DMS153 treated with DMSO at 0.1 percent for 48 hours (cell line): ENCODE results near the gene ZNF439.
"Not testable (repeated sequence)": the region's sequence is repeated elsewhere in the genome, so short reads cannot be mapped to it uniquely, and the experiment has no call there.

Experiments
- DNase-seq: peaks from one replicate; lab custom pipeline; 2025; ENCODE audit not compliant: unreplicated experiment; lab: John Stamatoyannopoulos, UW

The ZNF439 gene

DNA sequence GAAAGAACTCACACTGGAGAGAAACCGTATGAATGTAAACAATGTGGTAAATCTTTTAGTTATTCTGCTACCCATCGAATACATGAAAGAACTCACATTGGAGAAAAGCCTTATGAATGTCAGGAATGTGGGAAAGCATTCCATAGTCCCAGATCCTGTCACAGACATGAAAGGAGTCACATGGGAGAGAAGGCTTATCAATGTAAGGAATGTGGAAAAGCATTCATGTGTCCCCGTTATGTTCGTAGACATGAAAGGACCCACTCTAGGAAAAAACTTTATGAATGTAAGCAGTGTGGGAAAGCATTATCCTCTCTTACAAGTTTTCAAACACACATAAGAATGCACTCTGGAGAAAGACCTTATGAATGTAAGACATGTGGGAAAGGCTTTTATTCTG, 19.2 kb downstream of the ZNF439 start:
- DNase-seq, result not testable (repeated sequence)

DNA sequence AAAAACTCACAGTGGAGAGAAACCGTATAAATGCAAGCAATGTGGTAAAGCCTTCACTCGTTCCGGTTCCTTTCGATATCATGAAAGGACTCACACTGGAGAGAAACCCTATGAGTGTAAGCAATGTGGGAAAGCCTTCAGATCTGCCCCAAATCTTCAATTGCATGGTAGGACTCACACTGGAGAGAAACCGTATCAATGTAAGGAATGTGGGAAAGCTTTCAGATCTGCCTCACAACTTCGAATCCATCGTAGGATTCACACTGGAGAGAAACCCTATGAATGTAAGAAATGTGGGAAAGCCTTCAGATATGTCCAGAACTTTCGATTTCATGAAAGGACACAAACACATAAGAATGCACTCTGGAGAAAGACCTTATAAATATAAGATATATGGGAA, 19.7 kb downstream of the ZNF439 start:
- no peak for DNase-seq

DNA sequence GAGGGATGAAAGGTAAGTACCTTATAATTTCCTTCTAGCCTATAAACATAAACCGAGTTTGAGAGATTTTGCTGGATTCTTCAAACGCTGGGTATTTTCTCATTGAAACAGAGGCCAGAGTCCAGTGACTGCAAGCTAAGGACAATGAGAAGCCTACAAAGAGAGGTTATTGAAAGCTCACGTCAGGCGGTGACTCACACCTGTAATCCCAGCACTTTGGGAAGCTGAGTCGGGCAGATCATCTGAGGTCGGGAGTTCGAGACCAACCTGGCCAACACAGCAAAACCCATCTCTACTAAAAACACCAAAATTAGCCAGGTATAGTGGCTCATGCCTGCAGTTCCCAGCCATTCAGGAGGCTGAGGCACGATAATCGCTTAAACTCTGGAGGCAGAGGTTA, 24.1 kb downstream of the ZNF439 start:
- DNase-seq, result no peak

DNA sequence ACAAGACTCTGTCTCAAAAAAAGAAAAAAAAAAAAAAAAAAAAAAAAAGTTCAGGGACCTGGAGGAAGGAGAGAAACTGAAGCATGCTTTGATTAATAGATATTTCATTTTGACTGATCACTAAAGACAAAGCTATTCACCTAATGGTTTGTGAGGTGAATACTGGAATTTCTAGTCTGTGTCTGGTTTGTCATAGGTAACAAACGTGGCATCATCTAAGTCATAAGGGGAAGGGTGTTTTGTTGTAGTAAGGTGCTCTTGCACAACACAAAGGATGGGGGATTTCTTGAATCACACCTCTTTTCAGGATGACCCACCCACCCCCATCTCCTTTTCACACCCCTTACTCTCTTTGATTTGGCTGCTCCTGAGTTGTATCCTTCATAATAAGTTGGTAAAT, 25.2 kb downstream of the ZNF439 start:
- no peak for DNase-seq

DNA sequence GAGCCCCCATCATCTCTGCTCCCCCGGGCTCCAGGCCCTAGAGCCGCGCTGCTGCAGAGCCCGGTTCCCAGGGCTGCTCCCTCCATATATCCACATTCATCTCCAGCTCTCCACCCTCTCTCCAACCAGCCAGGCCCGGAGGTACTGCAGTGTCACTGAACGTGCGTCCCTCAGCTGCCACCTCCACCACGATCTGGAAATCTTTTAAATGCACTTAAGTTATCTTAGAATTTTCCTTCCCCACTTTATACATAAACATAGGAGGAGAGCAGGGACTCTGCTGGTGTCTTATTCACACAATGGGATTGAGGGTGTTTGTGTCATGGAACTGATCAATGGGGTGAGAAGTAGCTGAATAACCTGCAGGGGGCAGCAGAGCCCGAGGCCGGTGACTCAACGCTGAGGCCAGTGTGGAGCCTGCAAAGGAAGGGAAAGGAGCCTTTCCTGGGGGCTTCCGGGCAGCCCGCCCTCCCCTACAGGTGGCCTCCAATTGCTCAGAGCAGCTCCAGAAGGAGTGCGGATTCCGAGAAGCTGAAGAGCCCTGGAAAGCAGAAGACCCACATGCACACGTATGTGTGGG, 31.3 kb downstream of the ZNF439 start:
- DNase-seq, result not testable (repeated sequence)

DNA sequence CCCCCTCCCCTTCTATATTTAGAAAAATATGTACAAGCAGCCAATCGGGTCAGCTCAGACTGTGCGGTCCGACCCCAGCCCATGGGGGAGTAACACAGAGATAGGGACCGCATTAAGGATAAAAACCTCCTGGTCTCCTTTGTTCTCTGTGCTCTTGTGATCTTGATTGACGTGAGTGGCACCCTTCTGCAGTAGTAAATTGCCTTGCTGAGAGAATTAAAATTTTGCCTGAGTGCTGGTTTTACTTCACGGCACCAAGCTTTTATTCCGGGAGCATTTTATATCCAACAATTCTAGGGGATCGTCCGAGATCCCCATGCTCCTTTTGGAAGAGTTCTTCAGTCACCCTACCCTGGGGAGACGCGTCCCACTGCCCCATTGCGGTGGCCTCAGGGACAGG, 32.1 kb downstream of the ZNF439 start:
- no peak for DNase-seq

DNA sequence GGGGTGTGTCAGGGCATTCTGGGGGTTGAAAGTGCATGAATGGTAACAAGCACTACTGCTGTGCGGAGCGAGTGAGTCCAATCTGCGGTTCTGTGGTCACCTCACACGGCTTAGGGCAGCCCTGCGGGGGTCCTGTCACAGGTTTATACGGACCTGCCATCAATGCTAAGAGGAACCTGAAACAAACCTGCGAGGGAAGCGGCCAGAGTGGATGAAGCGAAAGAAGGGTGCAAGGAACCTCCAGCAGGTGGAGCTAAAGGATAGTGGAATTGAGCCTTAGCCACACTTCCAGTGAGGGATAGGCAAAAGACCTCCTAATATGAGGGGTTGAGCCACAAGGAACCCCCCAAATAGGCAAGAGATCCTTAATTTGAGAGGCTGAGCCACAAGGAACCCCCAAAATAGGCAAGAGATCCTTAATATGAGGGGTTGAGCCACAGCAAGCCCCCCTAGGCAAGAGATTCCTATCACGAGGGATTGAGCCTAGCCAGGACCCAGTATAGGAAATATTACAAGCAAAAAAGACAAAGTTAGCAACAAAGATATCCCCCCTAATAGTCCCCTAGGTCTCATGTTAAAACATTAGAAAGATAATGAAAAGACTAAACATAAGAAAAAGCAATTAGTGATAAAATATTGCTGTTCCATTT, 32.8 kb downstream of the ZNF439 start:
- DNase-seq, result peak; percentile 0

DNA sequence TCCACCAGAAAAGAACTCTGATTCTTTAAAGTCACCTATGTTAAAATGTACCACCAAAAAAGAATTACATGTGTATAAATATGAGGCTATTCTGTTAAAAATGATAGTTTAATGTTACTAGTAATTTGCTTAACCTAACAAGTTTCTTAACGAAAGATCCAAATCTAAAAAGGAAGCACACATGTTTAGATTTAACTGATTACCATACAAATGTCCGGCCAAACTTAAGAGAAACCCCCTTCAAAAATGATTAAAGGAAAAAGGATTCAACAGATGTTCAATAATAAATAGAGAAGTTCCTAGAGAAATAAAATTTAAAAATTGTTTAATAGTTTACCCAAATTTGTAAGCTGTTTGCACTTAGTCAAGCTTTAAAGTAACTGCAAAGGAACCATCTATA, 34.1 kb downstream of the ZNF439 start:
- DNase-seq, result no peak

DNA sequence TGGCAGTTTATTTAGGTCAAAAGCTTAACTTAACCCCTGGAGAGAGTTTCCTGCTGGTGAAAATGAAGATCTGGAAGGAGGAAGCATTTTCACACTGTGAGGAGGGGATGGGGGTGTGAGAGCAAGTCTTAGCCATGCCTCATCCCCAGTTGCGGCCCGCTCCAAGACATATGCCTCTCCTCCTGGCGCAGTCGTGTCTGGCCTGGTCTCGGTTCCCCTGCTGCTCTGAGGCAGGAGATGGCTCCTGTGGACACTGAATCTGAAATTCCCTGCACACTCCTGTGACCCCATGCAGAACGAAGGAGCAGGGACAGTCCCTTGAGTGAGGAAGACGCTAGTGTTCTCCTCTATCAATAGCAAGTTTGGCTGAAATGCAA, 38.7 kb downstream of the ZNF439 start:
- no peak for DNase-seq

DNA sequence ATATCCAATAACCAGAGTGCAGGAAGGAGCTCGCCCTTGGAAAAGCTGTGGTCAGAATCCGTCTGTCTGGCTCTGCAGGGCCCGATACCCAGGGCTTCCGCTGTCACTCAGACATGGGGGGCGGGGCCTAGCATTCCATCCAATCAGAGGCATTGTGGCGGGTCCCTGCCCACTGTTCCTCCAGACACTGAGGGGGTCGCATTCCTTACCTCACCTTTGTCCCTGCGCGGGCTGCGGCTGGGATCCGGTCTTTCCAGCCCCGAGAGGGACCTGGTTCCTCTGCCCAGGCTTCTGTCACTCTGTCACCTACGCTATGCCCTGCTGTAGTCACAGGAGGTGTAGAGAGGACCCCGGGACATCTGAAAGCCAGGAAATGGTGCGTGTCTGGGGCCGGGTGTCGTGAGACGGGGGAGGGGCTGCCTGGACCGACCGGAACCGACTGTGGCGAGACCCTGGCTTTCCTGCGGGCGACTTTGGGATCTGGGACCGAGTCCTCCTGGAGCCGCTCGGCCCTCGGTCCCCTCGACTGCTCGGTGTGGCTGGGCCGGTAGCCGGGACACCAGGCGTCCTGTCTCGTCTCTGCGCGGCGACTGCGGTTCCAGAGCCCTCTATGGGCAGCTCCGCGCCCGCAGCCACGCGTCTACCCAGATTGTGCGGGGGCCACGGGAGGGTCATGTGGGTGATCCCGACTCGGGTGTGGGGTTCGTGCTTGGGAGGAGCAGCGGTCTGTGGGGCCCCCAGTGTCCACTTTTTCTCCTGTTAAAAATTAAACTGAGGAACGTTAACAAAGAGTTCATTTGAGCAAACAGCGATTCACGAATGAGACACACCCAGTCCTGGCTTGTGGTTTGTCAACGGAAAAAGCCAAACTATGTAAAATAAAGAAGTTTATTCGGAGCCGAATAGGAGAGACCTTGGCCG, 39.3 kb downstream of the ZNF439 start, which contains the start of gene ZNF69:
ZNF69 (plus strand) TSS at position 172 of the 921 bp plus-strand sequence; CDS start at position 314, 142 bp downstream.
- no peak for DNase-seq

DNA sequence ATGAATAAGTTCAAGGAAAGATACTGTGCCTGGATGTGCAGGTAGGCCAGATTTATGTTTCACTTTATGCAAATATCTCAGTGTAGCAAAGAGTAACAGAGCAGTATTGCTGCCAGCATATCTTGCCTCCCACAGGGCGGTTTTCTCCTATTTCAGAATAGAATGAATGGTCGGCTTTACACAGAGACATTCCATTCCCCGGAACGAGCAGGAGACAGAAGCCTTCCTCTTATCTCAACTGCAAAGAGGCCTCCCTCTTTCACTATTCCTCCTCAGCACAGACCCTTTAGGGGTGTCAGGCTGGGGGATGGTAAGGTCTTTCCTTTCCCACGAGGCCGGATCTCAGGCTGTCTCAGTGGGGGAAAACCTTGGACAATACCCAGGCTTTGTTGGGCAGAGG, 41.4 kb downstream of the ZNF439 start:
- DNase-seq, result not testable (repeated sequence)

DNA sequence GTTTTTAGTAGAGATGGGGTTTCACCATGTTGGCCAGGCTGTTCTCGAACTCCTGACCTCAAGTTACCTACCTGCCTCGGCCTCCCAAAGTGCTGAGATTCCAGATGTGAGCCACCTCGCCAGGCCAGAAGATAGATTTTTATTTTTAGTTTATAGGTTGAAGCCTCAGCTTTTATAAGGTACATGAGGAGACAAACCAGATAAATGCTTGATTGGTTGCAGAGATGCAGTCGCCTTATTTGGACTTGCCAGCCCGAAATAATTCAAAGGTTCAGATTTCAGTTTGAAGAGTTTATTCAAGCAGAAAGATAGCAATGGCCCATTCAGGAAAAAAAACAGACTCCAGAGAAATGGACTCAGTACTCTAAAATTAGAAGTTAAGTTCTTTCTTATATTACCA, 42.1 kb downstream of the ZNF439 start:
- DNase-seq, result no peak

DNA sequence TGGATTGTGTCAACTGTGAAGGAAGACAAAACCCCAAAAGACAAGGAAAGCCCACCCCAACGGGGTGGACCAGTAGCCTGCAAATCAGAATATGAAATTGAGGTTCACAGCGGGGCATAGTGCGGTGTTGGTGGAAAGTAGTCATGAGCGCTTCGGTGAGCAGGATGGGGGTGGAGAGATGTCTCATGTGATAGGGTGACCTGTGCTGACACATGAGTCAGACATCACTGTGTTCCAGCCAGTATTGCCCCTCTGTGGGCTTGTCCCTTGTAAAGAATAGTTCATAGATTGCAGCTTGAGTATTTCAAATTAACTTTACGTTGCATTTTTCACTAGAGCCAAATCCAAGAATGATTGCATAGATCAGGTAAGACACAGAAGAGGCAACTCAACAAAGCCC, 46.3 kb downstream of the ZNF439 start:
- no peak for DNase-seq

DNA sequence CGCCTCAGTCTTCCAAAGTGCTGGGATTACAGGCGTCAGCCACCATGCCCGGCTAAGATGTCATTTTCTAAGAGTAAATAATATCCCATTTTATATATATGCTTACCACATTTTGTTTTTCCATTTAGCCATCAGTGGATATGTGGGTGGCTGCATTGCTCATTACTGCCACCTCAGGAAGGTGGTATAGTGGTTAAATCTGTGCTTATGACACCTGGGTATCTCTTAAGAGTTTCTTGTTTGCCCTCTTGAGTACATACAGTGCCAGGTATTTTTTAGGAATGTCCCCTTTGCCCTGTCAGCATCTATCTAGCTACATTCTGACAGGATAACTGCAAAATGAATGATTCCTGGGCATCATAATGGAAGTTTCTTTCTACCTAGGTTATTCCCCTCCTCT, 53.7 kb downstream of the ZNF439 start:
- no peak for DNase-seq

DNA sequence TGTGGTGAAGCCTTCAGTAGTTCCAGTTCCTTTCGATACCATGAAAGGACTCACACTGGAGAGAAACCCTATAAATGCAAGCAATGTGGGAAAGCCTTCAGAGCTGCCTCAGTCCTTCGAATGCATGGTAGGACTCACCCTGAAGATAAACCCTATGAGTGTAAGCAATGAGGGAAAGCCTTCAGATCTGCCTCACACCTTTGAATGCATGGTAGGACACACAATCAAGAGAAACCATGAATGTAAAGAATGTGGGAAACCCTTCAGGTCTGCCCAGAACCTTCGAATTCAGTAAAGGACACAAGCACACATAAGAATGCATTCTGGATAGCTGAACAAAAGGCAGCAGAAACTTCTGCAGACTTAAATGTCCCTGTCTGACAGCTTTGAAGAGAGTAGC, 57.4 kb downstream of the ZNF439 start:
- no peak for DNase-seq

DNA sequence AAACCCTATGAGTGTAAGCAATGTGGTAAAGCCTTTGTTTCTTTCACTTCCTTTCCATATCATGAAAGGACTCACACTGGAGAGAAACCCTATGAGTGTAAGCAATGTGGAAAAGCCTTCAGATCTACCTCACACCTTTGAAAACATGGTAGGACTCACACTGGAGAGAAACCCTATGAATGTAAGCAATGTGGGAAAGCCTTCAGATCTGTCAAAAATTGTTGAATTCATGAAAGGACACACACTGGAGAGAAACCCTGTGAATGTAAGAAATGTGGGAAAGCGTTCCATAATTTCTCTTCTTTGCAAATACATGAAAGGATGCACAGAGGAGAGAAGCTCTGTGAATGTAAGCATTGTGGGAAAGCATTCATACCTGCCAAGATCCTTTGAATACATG, 63.4 kb downstream of the ZNF439 start:
- DNase-seq, result not testable (repeated sequence)

DNA sequence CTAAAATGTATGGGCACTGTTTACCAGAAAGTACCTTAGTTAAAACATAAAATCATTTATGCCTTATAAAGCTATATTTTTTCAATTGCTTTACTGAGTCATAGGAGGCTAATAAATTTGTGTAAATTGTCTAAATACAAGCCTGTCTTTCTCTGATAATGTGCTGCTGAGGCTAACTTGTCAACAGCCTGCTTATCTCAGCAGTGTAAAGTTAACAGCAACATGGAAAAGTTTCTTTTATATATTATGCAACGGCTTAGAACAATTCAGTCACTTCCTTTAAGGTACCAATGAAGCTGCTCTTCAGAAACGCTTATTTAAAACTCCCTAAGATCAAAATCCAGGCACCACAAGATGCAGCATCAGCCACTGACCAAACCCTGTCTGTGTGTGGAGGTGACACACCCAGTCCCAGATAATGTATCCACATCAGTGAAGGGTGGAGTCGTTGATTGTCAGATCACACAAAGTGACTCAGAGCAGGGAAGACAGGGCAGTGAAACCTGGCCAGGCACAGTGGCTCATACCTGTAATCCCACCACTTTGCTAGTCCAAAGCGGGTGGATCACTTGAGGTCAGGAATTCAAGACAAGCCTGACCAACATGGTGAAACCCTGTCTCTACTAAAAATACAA, 66.0 kb downstream of the ZNF439 start:
- DNase-seq, result not testable (repeated sequence)
